HG02938 (cell line): Measurements from ENCODE around the gene C14orf132.

Source experiments
- ATAC-seq: cut with Tn5 transposase; IDR thresholded peaks from one replicate; pipeline ENCODE4 v1.9.1; 2021; ENCODE audit warnings: mild to moderate bottlenecking, moderate library complexity; ENCODE audit not compliant: unreplicated experiment

Gene C14orf132

DNA sequence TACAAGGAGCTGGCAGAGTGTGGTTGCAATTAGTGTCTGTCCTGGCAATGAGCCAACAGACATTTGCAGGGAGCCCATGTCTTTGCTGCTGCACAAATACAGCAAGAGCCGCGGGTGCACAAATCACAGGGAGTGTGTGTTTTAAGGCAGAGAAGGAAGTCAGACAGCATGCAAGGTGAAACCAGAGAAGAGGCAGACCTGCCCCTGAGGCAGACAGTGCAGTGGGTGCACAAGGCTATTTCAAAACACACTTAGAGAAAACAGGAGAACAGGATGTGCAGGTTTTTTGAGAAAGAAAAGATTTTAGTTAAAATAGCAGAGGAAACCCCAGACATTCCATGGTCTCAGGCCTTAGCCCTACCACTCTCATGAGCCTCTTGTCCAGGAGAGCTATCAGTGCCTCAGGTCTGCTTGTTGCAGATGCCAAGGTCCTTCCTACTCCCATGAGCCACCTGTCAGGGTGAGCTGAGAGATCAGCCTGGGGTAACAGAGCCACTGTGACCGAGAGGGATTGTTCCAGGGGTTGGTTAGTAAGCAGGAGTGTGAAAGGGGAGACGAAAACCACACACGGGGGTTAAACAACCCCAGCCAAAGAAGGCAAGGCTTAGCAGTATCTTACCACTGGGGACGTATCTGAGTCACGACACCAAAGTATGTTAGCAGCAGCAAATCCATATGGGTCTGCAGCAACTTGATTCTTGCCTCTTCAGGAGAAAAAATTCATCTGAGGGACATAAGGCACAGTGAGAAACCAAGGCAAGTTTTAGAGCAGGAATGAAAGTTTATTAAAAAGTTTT lies 78.1 kb downstream of the C14orf132 start:
- ATAC-seq: no peak

DNA sequence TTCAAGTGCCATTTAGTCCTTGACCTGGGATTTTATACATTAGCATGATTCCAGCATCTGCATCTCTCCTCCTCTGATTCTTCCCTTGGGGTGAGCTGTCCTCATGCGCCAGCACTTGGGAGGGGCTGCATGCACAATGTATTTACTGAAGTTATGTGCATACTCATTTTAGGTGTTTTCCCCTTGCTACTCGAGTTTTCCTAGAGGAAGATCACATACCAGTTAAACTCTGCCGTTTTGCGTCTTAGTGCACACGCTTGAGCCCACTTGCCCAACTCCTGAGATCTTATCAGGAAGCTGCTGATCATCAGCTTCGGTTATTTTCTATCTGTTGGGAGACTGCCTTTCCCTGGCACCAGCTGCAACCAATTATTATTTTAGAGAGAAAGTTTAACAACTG lies 78.8 kb downstream of the C14orf132 start:
- no peak for ATAC-seq

DNA sequence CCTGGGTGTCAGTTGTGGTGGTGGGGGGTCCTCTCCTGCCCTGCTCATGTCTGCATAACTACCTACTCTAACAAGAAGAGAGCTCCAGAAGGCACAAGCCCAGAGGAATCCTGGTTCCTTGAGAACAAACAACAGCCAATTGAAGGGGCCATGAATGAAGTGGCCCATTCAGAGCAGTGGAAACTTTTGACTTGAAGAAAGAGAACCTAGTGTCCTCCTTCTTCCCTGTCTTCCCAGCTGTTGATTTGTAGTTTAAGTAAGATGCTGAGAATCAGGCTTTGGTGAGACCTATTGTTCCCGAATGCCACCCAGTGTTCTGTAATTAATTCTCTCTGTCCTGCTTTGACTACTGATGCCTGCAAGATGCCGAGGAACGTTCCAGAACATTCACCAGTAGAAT lies 79.2 kb downstream of the C14orf132 start:
- no peak for ATAC-seq

DNA sequence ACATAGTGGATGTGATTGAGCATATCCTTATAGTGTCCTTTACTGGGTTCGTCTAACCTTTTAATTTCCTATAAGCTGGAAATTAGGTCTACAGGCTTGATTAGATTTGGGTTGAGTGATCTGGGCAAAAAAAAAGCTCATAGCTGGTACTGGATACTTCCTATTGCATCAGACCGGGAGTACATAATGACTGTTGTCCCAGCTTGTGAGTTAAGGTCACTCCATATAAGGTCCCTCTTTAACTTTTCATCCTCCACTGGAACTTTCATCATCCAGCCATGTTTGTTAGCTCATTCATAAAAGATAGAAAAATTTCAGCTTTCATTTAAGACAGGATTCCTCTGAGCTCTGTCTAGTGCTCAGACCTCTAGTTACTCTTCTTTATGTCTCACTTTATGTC lies 80.8 kb downstream of the C14orf132 start:
- ATAC-seq: no peak

DNA sequence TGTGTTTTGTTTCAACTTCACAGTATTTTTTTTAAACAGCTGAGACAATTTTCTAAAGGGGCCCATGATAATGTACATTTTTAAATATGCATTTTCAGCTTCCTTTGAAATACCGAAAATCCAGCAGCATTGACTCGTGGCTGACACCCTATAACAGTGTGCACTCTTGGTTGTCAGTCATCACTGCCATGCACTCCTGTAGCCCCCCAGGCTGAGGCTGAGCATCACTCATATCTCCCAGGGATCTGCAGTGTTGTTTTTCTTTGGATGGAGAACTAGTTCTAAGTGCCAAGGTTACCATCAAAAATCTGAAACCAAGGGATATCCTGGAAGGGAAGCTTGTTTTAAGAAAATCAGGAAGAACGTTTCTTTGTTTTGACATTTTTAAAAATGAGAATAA lies 81.2 kb downstream of the C14orf132 start:
- no peak for ATAC-seq

DNA sequence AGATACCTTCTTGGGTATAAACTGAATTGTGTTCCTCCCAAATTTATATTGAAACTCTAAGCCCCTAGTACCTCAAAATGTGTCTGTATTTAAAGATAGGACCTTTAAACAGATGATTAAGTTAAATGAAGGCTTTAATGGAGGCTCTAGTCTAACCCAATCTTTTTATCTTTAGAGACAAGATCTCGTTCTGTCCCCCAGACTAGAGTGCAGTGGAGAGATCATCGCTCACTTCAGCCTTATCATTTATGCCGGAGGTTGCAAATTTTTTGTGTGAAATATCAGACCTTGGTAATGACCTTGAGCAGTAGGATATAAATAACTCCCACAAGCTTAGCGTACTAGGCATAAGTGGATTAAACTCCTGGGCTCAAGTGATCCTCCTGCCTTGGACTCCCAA lies 81.8 kb downstream of the C14orf132 start:
- no peak for ATAC-seq

DNA sequence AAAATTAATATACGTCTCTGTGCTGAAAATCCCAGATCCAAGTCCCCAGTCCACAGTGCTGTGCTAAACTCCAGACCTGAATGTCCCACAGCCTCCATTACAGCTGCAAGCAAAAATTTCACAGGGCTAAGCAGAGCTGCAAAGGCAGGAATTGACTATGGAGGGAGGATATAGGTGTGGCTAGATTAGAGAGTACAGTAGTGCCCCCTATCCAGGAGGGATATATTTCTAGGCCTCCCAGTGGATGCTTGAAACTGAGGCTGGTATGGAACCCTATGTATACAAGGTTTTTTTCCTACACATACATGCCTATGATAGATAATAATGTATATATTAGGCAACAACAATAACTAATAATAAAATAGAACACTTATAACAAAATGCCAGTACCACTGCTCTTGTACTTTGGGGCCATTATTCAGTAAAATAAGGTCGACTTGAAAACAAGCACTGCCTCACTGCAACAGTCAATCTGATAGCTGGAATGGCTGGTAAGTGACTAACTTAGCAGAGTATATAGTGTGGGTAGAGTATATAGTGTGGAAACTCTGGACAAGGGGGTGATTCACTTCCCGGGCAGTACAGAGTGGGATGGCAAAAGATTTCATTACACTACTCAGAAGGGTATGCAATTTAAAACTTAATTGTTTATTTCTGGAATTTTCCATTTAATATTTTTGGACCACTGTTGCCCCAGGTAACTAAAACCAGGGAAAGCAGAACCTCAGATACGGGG lies 82.7 kb downstream of the C14orf132 start:
- ATAC-seq: no peak

DNA sequence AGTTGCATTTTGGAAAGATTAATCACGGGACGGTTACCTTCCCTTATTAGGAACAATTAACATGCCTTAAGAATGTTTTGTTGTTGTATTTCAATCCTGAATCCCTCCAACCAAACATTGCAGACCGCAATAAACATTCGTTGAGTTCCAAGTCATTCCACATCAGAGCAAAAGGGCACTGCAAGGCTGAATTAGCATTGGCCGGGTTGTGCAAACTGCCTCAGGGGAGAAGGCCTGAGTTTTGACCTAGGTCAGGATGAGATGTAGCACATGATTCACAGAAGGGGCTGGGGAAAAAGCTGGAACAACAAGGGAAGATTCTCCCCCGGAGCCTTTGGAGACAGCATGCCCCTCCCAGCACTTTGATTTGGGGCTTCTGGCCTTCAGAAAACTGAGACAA lies 83.3 kb downstream of the C14orf132 start:
- no peak for ATAC-seq

DNA sequence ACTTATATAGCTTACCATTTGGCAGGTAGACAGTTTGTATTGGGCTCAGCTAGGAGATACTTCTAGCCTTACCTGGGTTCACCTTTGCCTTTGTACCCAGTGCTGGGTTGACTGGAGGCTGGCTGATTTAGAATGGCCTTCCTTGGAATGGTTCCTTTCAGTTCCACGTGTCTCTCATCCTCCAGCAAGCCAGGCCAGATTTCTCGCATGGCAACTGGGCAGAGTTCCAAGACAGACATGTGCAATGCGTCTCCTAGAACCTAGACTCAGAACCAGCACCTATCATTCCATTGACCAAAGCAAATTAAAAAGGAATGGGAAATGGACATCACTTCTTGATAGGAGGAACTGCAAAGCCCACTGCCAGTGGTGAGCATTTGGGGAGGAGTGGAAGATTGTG lies 86.4 kb downstream of the C14orf132 start:
- no peak for ATAC-seq

DNA sequence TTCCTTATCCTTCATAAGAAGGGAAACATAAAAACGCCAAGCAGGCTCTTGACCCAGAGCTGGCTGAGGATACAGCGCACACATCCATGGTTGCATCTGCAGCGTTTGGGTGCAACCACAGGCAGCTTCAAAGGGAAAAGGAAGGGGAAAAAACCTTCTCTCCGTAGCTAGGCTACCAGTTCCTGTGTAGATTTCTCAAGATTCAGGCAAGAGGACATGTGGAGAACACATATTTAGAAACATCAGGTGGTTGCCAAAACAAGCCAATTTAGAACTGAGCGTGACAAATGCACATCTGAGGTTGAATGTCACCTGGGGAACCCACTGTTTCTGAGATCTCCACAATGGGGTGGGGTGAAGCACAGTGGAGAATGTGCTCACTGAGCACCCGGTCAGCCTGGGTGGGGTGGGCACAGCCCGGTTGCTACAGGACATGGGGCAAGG lies 87.2 kb downstream of the C14orf132 start:
- peak; percentile 62 for ATAC-seq

DNA sequence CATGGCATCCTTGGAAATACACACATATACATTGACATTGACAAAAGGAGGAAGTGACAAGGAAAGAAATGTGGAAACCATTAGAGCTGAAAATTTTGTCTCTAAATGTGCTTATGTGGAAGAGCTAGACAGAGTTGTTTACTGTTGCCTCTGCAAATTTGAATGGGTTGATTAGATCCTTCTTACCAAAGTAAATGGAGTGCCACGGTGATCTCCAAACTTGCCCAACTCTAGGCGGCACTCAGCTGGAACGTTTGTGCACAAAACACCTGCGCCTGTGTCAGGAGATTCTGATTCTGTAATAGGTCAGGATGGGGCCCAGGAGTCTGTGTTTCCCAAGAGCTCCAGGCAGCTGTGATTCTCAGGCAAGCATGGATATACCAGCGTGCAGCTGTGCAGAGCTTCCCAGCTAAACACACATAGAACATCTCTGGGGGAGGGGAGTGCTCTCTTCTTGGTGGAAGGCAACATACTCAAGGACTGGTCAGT lies 87.7 kb downstream of the C14orf132 start:
- no peak for ATAC-seq

DNA sequence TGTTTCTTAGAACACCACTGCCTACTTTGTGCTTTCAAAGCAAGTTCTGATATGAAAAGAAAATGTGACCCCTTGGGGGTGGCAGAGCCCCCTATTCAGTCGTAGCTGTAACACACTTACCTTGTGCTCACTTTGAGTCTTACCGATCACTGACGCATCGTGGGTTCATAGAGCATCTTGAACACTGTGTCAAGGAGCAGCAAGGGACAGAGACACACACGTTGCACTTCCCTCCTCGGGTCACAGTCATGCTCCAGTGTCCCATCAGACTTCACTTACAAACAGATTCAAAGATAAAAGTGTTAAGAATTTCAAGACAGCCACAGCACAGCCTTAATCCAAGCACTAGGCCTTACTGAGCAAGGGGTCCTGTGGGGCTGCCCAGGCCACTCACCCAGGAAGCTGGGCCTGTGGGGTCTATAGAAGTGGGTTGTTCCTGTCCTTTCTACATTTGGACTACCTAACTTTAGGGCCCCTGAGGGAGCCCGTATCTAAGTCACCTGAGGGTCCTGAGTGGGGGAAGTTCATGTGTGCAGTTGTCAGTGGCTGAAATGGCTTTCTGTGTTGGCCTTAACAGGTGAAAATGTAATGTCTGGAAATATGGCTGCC lies 90.1 kb downstream of the C14orf132 start:
- no peak for ATAC-seq

DNA sequence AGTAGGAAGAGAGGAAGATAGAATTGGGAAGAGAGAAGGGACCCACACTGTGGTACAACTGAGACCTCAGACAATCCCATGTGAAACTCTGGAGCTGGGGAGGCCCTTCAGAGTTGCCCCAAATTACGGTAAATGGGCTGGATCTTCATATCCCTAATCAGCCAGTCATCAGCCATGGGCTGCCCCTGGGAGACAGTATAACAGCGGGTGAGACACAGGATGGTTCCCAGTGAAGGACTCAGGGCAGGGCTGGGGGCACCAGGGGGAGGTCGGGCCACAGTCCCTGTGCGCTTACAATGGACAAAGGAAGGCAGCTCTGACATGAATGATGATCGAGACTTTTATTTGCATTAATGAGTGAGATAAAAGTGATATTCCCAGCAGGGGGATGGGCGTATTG lies 91.2 kb downstream of the C14orf132 start:
- no peak for ATAC-seq

DNA sequence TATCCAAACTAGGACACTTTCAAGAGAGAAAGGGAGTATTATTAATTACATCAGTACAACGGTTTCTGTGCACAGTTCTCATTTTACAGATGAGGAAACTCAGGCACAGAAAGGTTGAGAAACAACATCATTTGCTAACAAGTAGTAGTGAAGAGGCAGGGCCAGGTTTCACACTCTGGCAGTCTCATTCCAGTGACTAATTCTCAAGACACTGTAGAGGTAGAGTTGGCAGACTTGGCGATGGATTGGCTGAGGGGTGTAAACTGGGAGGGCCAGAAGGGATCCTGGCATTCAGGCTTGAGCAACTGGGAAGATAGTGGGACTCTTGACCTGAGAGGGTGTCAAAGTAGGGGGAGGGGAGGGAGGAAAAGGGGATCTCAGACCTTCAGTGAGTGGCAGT lies 91.7 kb downstream of the C14orf132 start:
- no peak for ATAC-seq

DNA sequence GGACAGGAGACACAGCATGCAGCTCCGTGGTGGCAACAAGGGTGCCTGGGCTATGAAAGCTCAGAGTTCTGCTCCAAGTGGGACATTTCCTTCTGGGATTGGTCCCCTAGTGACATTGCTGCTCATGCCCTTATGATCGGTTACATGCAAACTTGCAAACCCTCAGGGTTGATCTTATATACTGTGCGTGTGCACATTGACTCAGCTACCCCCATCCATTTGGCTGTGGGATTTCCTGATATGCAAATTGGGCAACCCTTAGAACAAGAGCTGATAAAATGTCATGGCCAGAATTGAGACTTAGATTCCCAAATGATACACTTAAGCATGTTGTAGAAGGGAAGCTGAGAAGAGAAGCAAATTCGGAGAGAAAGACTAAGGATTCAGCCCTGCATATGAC lies 92.7 kb downstream of the C14orf132 start:
- ATAC-seq: no peak

DNA sequence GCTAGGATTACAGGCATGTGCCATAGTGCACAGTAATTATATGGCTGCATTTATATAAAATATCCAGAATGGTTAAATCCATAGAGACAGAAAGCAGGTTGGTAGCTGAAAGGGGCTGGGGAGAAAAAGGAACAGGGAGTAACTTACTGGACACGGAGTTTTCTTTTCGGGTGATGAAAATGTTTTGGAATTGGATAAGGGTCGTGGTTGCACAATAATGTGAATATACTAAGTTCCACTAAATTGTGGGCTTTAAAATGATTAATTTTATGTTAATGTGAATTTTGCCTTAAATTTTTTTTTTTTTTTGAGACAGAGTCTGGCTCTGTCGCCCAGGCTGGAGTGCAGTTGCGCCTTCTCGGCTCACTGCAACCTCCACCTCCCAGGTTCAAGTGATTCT lies 95.3 kb downstream of the C14orf132 start:
- no peak for ATAC-seq

DNA sequence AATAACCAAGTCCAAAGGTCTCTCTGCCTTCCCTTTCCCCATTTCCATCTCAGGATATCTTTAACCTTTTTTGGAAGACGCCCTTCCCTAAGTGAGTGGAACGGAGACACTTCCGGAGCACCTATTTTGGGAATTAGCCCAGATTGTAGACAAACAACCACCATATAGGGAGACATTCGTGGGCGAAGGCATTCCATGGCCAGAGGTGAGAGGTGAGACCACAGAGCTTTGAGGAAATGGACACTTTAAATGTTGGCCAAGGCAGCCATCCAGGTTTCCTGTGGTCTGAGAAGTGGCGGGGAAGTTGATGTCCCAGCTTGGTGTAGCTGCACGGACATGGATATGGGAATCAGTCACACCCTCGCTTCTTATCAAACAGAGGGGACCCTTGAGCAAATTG lies 96.1 kb downstream of the C14orf132 start:
- ATAC-seq: no peak

DNA sequence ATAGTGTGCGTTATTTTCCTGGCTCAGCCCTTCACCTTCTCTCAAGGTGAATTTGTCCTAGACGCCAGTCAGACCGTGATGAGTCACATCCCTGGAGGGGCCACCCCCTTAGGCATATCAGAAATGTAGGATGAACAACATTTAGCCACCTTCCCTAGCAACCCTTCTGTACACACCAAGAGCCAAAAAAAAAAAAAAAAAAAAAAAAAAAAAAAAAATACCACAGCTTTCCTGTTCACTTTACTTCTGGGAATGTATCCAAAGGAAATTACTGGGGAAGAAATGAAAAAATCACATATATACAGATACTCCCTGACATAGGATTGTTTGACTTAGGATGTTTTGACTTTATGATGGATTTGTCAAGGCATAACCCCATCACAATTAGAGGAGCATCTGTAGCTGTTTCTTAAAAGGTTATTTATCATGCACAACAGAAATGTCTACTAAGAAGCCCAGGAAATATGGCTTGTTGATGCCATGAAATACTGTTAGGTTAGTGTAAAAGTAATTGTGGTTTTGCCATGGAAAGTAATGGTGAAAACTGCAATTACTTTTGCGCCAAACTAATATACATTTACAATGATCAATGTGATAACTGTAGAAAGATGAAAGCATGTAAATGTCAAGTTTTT lies 97.3 kb downstream of the C14orf132 start:
- ATAC-seq: no peak

DNA sequence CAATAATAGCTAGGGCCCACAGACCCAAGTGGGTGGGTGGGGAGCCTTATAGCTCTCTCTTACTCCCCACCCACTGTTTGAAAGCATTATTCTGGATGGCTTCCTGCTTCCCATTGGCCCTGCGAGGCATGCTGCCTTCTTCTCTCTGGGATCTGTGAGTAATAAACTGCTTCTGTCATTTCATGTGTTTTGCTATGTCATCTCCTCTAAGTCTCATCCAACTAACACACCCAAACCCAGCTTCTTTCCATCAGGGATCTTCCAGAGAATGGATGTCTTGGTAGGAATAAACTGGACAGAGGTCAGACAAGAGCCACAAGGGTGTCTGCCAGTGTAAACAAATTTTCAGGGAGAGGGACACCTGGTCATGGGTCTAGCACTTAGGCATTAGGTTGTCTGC lies 99.1 kb downstream of the C14orf132 start:
- ATAC-seq: no peak

DNA sequence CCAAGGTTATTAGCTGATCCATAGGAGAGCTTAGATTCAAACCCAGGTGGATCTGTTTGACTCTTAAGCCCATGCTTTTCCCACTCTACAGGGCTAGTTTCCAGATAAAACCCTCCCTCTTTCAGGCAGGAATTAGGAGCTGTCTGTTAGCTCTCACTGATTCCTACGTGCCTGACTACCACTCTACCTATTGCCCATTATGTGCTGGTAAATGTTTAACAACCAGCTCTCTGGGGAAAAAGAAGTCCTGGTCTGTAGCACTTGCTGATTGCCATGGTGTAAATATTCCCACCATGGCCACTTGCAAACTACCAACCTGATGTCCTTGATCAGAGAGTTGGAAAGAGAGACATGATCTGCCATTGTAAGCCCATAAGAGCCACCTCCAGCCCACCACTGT lies 100.0 kb downstream of the C14orf132 start:
- ATAC-seq: no peak

DNA sequence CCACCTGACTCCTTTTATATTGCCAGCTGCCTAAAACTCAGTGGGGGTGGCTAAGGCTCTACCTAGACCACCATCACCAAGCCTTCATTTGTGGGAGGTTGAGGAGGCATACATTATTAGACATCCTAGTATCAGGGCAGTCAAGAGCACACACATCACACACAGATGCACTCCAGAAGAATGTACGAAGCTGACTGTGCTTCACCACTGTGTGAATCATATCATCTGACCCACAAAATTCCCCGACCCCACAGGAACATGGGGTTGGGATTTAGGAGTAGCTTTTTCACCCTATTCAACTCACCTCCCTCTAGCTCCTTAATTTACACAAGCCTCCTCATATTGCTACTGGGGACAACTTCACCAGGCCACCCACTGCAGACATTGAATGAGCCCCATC lies 100.7 kb downstream of the C14orf132 start:
- ATAC-seq: no peak
